ENCODE data around the gene ANTKMT.

DNA sequence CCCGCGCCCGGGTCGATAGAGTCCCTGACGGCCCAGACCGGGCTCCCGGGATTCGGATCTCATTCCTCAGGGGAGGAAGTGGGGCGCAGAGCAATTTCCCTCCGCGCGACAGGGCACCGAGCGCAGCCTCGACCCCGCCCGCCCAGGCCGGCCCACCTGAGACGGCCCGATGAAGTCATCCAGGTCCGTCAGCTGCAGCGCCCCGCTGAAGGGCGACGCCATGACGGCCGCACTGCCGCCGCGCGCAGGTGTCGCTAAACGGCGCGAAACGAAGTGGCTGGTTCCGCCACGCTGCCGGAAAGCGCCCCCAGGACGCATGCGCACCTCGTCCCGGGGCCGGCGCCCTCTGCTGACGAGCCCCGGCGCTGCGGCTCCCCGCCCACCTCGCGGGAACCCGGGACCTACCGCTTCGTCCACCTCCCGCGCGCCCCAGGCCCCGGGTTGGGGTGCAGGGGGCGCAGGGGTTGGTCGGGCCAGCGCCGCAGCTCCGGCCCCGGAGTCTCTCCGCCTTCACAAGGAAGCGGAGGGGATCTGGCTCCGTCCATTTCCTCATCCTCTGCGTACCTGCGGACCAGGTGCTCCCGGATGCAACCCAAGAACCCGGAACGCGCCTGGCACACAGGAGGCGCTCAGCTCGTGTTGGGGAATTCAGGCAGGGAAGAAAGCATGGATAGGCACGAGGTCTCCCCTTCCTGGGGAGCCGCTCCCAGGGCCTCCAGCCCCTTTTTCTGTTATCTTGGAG, 20.0 kb downstream of the ANTKMT start, which contains the start of gene CIAO3:
- TF ChIP-seq, protein P1, sequence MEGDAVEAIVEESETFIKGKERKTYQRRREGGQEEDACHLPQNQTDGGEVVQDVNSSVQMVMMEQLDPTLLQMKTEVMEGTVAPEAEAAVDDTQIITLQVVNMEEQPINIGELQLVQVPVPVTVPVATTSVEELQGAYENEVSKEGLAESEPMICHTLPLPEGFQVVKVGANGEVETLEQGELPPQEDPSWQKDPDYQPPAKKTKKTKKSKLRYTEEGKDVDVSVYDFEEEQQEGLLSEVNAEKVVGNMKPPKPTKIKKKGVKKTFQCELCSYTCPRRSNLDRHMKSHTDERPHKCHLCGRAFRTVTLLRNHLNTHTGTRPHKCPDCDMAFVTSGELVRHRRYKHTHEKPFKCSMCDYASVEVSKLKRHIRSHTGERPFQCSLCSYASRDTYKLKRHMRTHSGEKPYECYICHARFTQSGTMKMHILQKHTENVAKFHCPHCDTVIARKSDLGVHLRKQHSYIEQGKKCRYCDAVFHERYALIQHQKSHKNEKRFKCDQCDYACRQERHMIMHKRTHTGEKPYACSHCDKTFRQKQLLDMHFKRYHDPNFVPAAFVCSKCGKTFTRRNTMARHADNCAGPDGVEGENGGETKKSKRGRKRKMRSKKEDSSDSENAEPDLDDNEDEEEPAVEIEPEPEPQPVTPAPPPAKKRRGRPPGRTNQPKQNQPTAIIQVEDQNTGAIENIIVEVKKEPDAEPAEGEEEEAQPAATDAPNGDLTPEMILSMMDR (conservative IDR thresholded peaks at IDR 0.05 in 1 of 2, IDR thresholded peaks at IDR 0.05 in 1 of 2; ENCODE audit: extremely low read depth in 1 of 2, insufficient read depth in 1 of 2, low read depth in 1 of 2, low read length in 2 of 2): peak; percentile 61 to 81
- no peak for TF ChIP-seq EZH2 (IDR thresholded peaks at IDR 0.05; ENCODE audit: borderline replicate concordance, low read length)
